Muscle of arm (tissue), 12 donors: ENCODE data around the gene TSNAX. TPM values are rescaled to one million over a fixed set of nuclear protein-coding genes. Genes with fewer than 3 reads are reported as not detected.

Source experiments
- DNase-seq: peaks from one replicate; pipeline ENCODE4 v3.0.0-alpha.2; 2013
- polyA plus RNA-seq, 12 donors: library from polyadenylated mRNA; unstranded; fragments of 120-200 nt; gene quantifications; one replicate each; pipeline ENCODE4 v1.2.1, GENCODE V29; 2013; ENCODE audit not compliant: insufficient read length in 12 of 12

Gene TSNAX
- polyA plus RNA-seq, 12 donors: 28.1 to 41.1 (median 37.4) TPM; not detected in 1

- DNase-seq: no peak
Measured at GRCh38 chr1:231596337-231596791, 67.9 kb downstream of the TSNAX start.

DNA sequence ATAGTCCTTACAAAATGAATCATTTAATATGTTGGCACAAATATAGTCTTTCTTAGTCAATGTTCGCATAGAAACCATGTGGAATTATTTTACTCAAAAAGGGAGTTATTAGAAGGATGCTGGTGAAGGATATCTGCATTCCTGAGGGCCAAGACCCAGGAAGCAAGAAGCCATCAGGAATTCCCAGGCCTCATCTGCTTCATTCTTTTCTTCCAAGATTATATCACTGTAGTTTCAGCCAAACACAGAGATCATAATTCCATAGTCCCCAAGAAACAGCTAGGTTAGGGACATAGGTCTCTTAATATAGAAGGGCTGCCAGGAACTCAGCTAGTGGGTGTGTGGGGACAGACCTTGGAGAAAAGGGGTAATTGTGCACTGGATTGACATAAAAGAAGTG is 69.5 kb downstream of the TSNAX start:
- DNase-seq: no peak

- DNase-seq: peak; percentile 74
Measured at GRCh38 chr1:231600458-231600976, 72.0 kb downstream of the TSNAX start.

- DNase-seq: peak; percentile 36
Measured at GRCh38 chr1:231601824-231602672, 73.6 kb downstream of the TSNAX start.

- DNase-seq: no peak
Measured at GRCh38 chr1:231602673-231602984, 74.2 kb downstream of the TSNAX start.

GRCh38 chr1:231603598-231604275 is 75.3 kb downstream of the TSNAX start:
- no peak for DNase-seq

- DNase-seq: no peak
Measured at GRCh38 chr1:231604276-231604621, 75.8 kb downstream of the TSNAX start.

- no peak for DNase-seq
Measured at GRCh38 chr1:231605149-231606100, 77.0 kb downstream of the TSNAX start.

DNA sequence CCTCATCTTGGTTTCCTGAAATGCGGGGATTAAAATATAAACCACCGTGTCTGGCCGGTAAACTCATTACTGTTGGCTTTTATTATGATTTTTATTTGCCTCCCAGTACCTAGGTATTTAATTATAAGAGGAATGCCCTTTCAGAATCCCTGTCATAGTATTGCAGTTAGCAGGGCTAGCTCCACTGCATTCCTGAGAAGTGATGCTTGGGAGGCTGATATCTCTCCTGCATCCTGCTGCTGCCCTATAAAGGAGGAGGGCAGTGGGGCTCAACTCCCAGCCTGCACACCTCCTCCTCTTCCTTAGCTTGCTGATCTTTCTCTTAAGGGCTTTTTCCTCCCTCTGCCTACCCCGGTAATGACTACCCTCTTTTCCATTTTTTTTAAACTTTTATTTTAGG is 78.2 kb downstream of the TSNAX start:
- DNase-seq: no peak

GRCh38 chr1:231610388-231610787 is 81.9 kb downstream of the TSNAX start:
- no peak for DNase-seq

- no peak for DNase-seq
Measured at GRCh38 chr1:231611111-231611510, 82.6 kb downstream of the TSNAX start.

- DNase-seq: no peak
Measured at GRCh38 chr1:231611851-231612250, 83.4 kb downstream of the TSNAX start.

GRCh38 chr1:231612393-231613089 is 84.1 kb downstream of the TSNAX start:
- no peak for DNase-seq

GRCh38 chr1:231613419-231614349 is 85.2 kb downstream of the TSNAX start:
- no peak for DNase-seq

Other genes with a start within 250 kb of the TSNAX start
- gene EXOC8, start 190.8 kb upstream of the TSNAX start, polyA plus RNA-seq: 1 to 10 TPM in 11 of 12 donors, not detected in 1; 6.8 to 8.6 (median 7.8) TPM
- gene SPRTN, start 190.4 kb upstream of the TSNAX start, polyA plus RNA-seq: 10 to 100 TPM in 1 of 12 donors, 1 to 10 TPM in 10, not detected in 1; 6.1 to 13.3 (median 8.5) TPM
- gene EGLN1, start 106.4 kb upstream of the TSNAX start, polyA plus RNA-seq: 10 to 100 TPM in 11 of 12 donors, not detected in 1; 37.0 to 76.6 (median 48.7) TPM
- gene DISC1, start 98.1 kb downstream of the TSNAX start, polyA plus RNA-seq: 1 to 10 TPM in 11 of 12 donors, not detected in 1; 5.2 to 8.5 (median 7.0) TPM